ENCODE data around the gene PHF2. TPM values are rescaled to one million over a fixed set of nuclear protein-coding genes. Genes with fewer than 3 reads are reported as not detected.
"Not testable (repeated sequence)": the region's sequence is repeated elsewhere in the genome, so short reads cannot be mapped to it uniquely, and the experiment has no call there.

Gene PHF2
- total and polyA plus RNA-seq, 4 donors: 10.3 to 32.4 (median 27.9) TPM

GRCh38 chr9:93669958-93670207, 93.5 kb downstream of the PHF2 start:
- Histone ChIP-seq H3K27me3 (ENCODE audit: control insufficient read depth in 1 of 2, insufficient read depth in 2 of 2, low read length in 1 of 2) (no peaks in the 10 kb centered on the region), H3K27ac (ENCODE audit: low read depth in 1 of 2, low read length in 2 of 2) (no peak overlapping the region), H3K9me3 (ENCODE audit: control insufficient read depth, low read length) (no peaks in the 10 kb centered on the region), H3K4me3 (ENCODE audit: low read length in 2 of 2) (no peak overlapping the region), H3K36me3 (ENCODE audit: control insufficient read depth in 1 of 2, insufficient read depth in 2 of 2, low read length in 1 of 2) (peaks cover 0 to 1% of the 10 kb centered on the region in 2 donors), H3K4me1 (ENCODE audit: control insufficient read depth in 1 of 2, insufficient read depth in 2 of 2, low read length in 2 of 2) (no peaks in the 10 kb centered on the region)
- ATAC-seq (ENCODE audit: low FRiP score) (no peak), DNase-seq (no peak)
- intact Hi-C loops (cut with DNase I): no loop called here
- 40 to 52% methylated on average over 3 of the region's 3 CpGs for WGBS, 2 donors

- H3K4me1 ChIP-seq (ENCODE audit: control insufficient read depth in 1 of 2, insufficient read depth in 2 of 2, low read length in 2 of 2): no peaks in the 10 kb centered on the region
- no peaks in the 10 kb centered on the region for H3K36me3 ChIP-seq (ENCODE audit: control insufficient read depth in 1 of 2, insufficient read depth in 2 of 2, low read length in 1 of 2)
- no peak overlapping the region for H3K27ac ChIP-seq (ENCODE audit: low read depth in 1 of 2, low read length in 2 of 2)
- 73 to 84% methylated on average over 8 of the region's 8 CpGs for WGBS, 2 donors
- intact Hi-C loops (cut with DNase I): no loop called here
- no peaks in the 10 kb centered on the region for H3K9me3 ChIP-seq (ENCODE audit: control insufficient read depth, low read length)
- DNase-seq (peak; percentile 53 to 73), ATAC-seq (ENCODE audit: low FRiP score) (peak; percentile 3)
- H3K27me3 ChIP-seq (ENCODE audit: control insufficient read depth in 1 of 2, insufficient read depth in 2 of 2, low read length in 1 of 2): no peaks in the 10 kb centered on the region
- no peak overlapping the region for H3K4me3 ChIP-seq (ENCODE audit: low read length in 2 of 2)
Measured at GRCh38 chr9:93670208-93671019, 94.0 kb downstream of the PHF2 start.

- intact Hi-C loops (cut with DNase I): no loop called here
- DNase-seq: no peak
- H3K9me3 ChIP-seq (ENCODE audit: control insufficient read depth, low read length): no peaks in the 10 kb centered on the region
- H3K4me3 ChIP-seq (ENCODE audit: low read length in 2 of 2): no peak overlapping the region
- peaks cover 0 to 2% of the 10 kb centered on the region in 2 donors for H3K36me3 ChIP-seq (ENCODE audit: control insufficient read depth in 1 of 2, insufficient read depth in 2 of 2, low read length in 1 of 2)
- 91 to 95% methylated on average over 2 of the region's 2 CpGs for WGBS, 2 donors
- ATAC-seq (ENCODE audit: low FRiP score): no peak
- H3K4me1 ChIP-seq (ENCODE audit: control insufficient read depth in 1 of 2, insufficient read depth in 2 of 2, low read length in 2 of 2): no peaks in the 10 kb centered on the region
- no peaks in the 10 kb centered on the region for H3K27me3 ChIP-seq (ENCODE audit: control insufficient read depth in 1 of 2, insufficient read depth in 2 of 2, low read length in 1 of 2)
- no peak overlapping the region for H3K27ac ChIP-seq (ENCODE audit: low read depth in 1 of 2, low read length in 2 of 2)
Measured at GRCh38 chr9:93671020-93671338, 94.6 kb downstream of the PHF2 start.

GRCh38 chr9:93672330-93673020, 96.1 kb downstream of the PHF2 start:
- H3K9me3 ChIP-seq (ENCODE audit: control insufficient read depth, low read length); intact Hi-C loops (cut with DNase I); ATAC-seq (ENCODE audit: low FRiP score); H3K36me3 ChIP-seq (ENCODE audit: control insufficient read depth in 1 of 2, insufficient read depth in 2 of 2, low read length in 1 of 2); H3K4me3 ChIP-seq (ENCODE audit: low read length in 2 of 2); H3K27ac ChIP-seq (ENCODE audit: low read depth in 1 of 2, low read length in 2 of 2); H3K27me3 ChIP-seq (ENCODE audit: control insufficient read depth in 1 of 2, insufficient read depth in 2 of 2, low read length in 1 of 2); H3K4me1 ChIP-seq (ENCODE audit: control insufficient read depth in 1 of 2, insufficient read depth in 2 of 2, low read length in 2 of 2): not testable (repeated sequence)
- WGBS, 2 donors: 94 to 100% methylated on average over 2 of the region's 2 CpGs
- DNase-seq: peak in 1 of 2 donors; percentile 18

- no peak overlapping the region for H3K27ac ChIP-seq (ENCODE audit: low read depth in 1 of 2, low read length in 2 of 2)
- 49% methylated on average over 16 of the region's 16 CpGs for WGBS, 2 donors
- H3K27me3 ChIP-seq (ENCODE audit: control insufficient read depth in 1 of 2, insufficient read depth in 2 of 2, low read length in 1 of 2): no peaks in the 10 kb centered on the region
- H3K9me3 ChIP-seq (ENCODE audit: control insufficient read depth, low read length): no peaks in the 10 kb centered on the region
- no peak overlapping the region for H3K4me3 ChIP-seq (ENCODE audit: low read length in 2 of 2)
- peaks cover 0 to 2% of the 10 kb centered on the region in 2 donors for H3K36me3 ChIP-seq (ENCODE audit: control insufficient read depth in 1 of 2, insufficient read depth in 2 of 2, low read length in 1 of 2)
- H3K4me1 ChIP-seq (ENCODE audit: control insufficient read depth in 1 of 2, insufficient read depth in 2 of 2, low read length in 2 of 2): no peaks in the 10 kb centered on the region
- intact Hi-C loops (cut with DNase I): no loop called here
- ATAC-seq (ENCODE audit: low FRiP score): no peak
- peak; percentile 47 to 63 for DNase-seq
Measured at GRCh38 chr9:93673021-93673838, 96.8 kb downstream of the PHF2 start.

GRCh38 chr9:93673839-93674334, 97.5 kb downstream of the PHF2 start:
- H3K36me3 ChIP-seq (ENCODE audit: control insufficient read depth in 1 of 2, insufficient read depth in 2 of 2, low read length in 1 of 2): peaks cover 0 to 2% of the 10 kb centered on the region in 2 donors
- intact Hi-C loops (cut with DNase I): no loop called here
- no peak for ATAC-seq (ENCODE audit: low FRiP score)

GRCh38 chr9:93674580-93675335, 98.4 kb downstream of the PHF2 start:
- intact Hi-C loops (cut with DNase I): no loop called here
- no peak overlapping the region for H3K4me3 ChIP-seq (ENCODE audit: low read length in 2 of 2)
- no peak overlapping the region for H3K27ac ChIP-seq (ENCODE audit: low read depth in 1 of 2, low read length in 2 of 2)
- no peaks in the 10 kb centered on the region for H3K27me3 ChIP-seq (ENCODE audit: control insufficient read depth in 1 of 2, insufficient read depth in 2 of 2, low read length in 1 of 2)
- ATAC-seq (ENCODE audit: low FRiP score): no peak
- no peaks in the 10 kb centered on the region for H3K9me3 ChIP-seq (ENCODE audit: control insufficient read depth, low read length)
- no peaks in the 10 kb centered on the region for H3K4me1 ChIP-seq (ENCODE audit: control insufficient read depth in 1 of 2, insufficient read depth in 2 of 2, low read length in 2 of 2)
- H3K36me3 ChIP-seq (ENCODE audit: control insufficient read depth in 1 of 2, insufficient read depth in 2 of 2, low read length in 1 of 2): peaks cover 0 to 2% of the 10 kb centered on the region in 2 donors
- peak; percentile 38 to 69 for DNase-seq
- WGBS, 2 donors: 96% methylated on average over 14 of the region's 14 CpGs

More at GRCh38 chr9:93673839-93674334, 97.5 kb downstream of the PHF2 start:
- DNase-seq: peak; percentile 25 to 63
- Histone ChIP-seq H3K27me3 (ENCODE audit: control insufficient read depth in 1 of 2, insufficient read depth in 2 of 2, low read length in 1 of 2) (no peaks in the 10 kb centered on the region), H3K27ac (ENCODE audit: low read depth in 1 of 2, low read length in 2 of 2) (no peak overlapping the region), H3K9me3 (ENCODE audit: control insufficient read depth, low read length) (no peaks in the 10 kb centered on the region), H3K4me1 (ENCODE audit: control insufficient read depth in 1 of 2, insufficient read depth in 2 of 2, low read length in 2 of 2) (no peaks in the 10 kb centered on the region), H3K4me3 (ENCODE audit: low read length in 2 of 2) (no peak overlapping the region)
- WGBS, 2 donors: 65 to 75% methylated on average over 13 of the region's 13 CpGs

Measured in aorta (tissue), 5 donors.